ENCODE measurements around the gene FUBP1. TPM values are rescaled to one million over a fixed set of nuclear protein-coding genes. Genes with fewer than 3 reads are reported as not detected.
"Not testable (repeated sequence)": the region's sequence is repeated elsewhere in the genome, so short reads cannot be mapped to it uniquely, and the experiment has no call there.

FUBP1 gene
- total RNA-seq, 1 donor from 2014 or later = 86.5 TPM

DNA sequence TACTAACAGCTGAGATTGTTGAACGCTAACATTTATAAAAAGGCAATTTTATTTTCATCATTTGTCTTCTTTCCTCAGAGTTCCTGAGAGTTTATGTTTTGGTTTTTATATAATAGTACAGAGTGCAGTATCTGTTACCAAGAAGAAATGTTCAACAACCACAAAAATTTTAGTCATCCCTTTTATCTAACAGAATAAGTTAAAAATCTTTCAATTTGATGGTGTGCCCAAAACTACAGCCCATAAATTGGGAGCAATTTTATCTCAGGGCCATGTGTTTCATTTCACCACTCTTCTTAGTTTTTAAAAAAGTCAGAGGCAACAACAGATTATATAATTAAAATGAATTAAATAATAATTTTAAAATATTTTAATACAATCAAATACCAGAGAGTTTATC, 53.4 kb downstream of the FUBP1 start:
- Mint-ChIP-seq H3K27me3 (ENCODE audit: low read depth) (no peaks in the 10 kb centered on the region), H3K36me3 (ENCODE audit: low read depth) (peaks cover 31% of the 10 kb centered on the region)
- no peak for DNase-seq (ENCODE audit: low spot score)

GRCh38 chr1:77918918-77919317, 60.0 kb downstream of the FUBP1 start:
- H3K27ac Mint-ChIP-seq (ENCODE audit: unreplicated experiment); H3K4me1 Mint-ChIP-seq (ENCODE audit: low read depth); H3K27me3 Mint-ChIP-seq (ENCODE audit: low read depth); H3K9me3 Mint-ChIP-seq (ENCODE audit: low read depth); H3K4me3 Mint-ChIP-seq (ENCODE audit: unreplicated experiment); DNase-seq (ENCODE audit: low spot score): not testable (repeated sequence)
- peaks cover 24% of the 10 kb centered on the region for H3K36me3 Mint-ChIP-seq (ENCODE audit: low read depth)

More for the DNA sequence above, 53.4 kb downstream of the FUBP1 start:
- Mint-ChIP-seq H3K9me3 (ENCODE audit: low read depth) (no peaks in the 10 kb centered on the region), H3K4me1 (ENCODE audit: low read depth) (peaks cover 17% of the 10 kb centered on the region), H3K27ac (ENCODE audit: unreplicated experiment) (peak overlapping the region; percentile 41), H3K4me3 (ENCODE audit: unreplicated experiment) (no peak overlapping the region)
- TF ChIP-seq, protein P1, sequence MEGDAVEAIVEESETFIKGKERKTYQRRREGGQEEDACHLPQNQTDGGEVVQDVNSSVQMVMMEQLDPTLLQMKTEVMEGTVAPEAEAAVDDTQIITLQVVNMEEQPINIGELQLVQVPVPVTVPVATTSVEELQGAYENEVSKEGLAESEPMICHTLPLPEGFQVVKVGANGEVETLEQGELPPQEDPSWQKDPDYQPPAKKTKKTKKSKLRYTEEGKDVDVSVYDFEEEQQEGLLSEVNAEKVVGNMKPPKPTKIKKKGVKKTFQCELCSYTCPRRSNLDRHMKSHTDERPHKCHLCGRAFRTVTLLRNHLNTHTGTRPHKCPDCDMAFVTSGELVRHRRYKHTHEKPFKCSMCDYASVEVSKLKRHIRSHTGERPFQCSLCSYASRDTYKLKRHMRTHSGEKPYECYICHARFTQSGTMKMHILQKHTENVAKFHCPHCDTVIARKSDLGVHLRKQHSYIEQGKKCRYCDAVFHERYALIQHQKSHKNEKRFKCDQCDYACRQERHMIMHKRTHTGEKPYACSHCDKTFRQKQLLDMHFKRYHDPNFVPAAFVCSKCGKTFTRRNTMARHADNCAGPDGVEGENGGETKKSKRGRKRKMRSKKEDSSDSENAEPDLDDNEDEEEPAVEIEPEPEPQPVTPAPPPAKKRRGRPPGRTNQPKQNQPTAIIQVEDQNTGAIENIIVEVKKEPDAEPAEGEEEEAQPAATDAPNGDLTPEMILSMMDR (IDR thresholded peaks at IDR 0.05) = no peak

DNA sequence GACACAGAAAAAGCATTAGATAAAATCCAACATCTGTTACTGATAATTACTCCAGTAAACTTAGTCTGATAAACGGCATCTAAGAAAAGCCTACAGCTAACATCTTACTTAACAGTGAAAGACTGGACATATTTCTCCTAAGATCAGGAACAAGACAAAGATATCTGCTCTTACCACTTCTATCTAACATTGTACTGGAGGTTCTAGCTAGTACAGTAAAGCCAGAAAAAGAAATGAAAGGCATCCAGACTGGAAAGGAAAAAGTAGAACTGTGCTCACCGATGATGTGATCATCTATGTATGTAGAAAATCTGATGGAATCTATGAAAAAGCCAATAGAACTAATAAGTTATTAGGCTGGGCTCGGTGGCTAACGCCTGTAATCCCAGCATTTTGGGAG, 68.8 kb downstream of the FUBP1 start:
- Mint-ChIP-seq H3K27ac (ENCODE audit: unreplicated experiment) (no peak overlapping the region), H3K36me3 (ENCODE audit: low read depth) (peaks cover 3% of the 10 kb centered on the region), H3K9me3 (ENCODE audit: low read depth) (no peaks in the 10 kb centered on the region), H3K4me3 (ENCODE audit: unreplicated experiment) (no peak overlapping the region), H3K4me1 (ENCODE audit: low read depth) (peaks cover 17% of the 10 kb centered on the region), H3K27me3 (ENCODE audit: low read depth) (no peaks in the 10 kb centered on the region)
- DNase-seq (ENCODE audit: low spot score) = no peak
- TF ChIP-seq, protein P1 (IDR thresholded peaks at IDR 0.05) = no peak

- H3K27me3 Mint-ChIP-seq (ENCODE audit: low read depth) = no peaks in the 10 kb centered on the region
- TF ChIP-seq, protein P1 (IDR thresholded peaks at IDR 0.05) = no peak
- no peak overlapping the region for H3K27ac Mint-ChIP-seq (ENCODE audit: unreplicated experiment)
- H3K9me3 Mint-ChIP-seq (ENCODE audit: low read depth) = no peaks in the 10 kb centered on the region
- H3K4me1 Mint-ChIP-seq (ENCODE audit: low read depth) = peaks cover 16% of the 10 kb centered on the region
- DNase-seq (ENCODE audit: low spot score) = no peak
- H3K4me3 Mint-ChIP-seq (ENCODE audit: unreplicated experiment) = no peak overlapping the region
- peaks cover 4% of the 10 kb centered on the region for H3K36me3 Mint-ChIP-seq (ENCODE audit: low read depth)
These were observed 72.2 kb downstream of the FUBP1 start for GRCh38 chr1:77906624-77907023.

DNA sequence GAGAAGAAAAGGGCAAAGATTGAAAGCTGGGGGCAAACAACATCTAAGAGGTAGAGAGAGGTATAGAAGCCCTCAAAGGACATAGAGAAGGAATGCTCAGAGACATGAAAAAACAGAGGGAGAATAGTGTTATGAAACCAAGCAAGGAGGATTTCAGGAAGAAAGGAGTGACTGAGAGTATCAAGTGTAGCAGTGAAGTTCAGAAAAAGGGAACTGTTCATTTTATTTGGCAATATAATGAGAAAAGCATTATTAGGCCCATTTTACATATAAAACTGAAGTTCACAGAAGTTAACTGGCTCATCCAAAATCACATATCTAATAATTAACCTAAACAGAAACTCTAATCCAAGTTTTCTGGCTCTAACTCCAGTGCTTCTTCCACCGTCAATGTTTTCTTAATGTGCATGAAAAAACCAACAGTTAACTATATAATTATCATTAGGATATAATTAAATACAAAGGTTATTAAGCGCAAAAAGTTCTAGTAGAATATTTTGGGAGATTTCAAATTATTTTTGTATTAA, 72.8 kb downstream of the FUBP1 start:
- DNase-seq (ENCODE audit: low spot score) = no peak
- peaks cover 18% of the 10 kb centered on the region for H3K4me1 Mint-ChIP-seq (ENCODE audit: low read depth)
- no peak overlapping the region for H3K4me3 Mint-ChIP-seq (ENCODE audit: unreplicated experiment)
- no peaks in the 10 kb centered on the region for H3K27me3 Mint-ChIP-seq (ENCODE audit: low read depth)
- H3K27ac Mint-ChIP-seq (ENCODE audit: unreplicated experiment) = peak overlapping the region; percentile 76
- H3K9me3 Mint-ChIP-seq (ENCODE audit: low read depth) = no peaks in the 10 kb centered on the region
- peaks cover 4% of the 10 kb centered on the region for H3K36me3 Mint-ChIP-seq (ENCODE audit: low read depth)
- TF ChIP-seq, protein P1 (IDR thresholded peaks at IDR 0.05) = no peak

DNA sequence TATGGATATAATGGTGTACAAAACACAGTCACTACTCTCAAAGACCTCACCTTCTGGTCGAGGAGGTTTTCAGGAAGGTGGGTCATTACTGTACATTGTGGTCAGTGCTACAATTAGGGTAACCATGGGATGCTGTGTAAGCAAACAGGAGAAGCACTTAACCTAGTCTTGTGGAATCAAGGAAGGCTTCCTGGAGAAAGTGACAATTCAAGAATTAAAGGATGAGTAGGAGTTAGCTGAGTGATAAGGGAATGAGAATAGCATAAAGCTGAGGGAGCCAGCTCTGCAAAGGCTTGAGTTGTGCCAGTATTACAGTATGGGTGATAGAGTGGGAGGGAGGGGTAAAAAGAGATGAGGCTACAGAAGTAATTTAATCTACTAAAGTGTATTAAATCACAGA, 73.3 kb downstream of the FUBP1 start:
- no peak overlapping the region for H3K4me3 Mint-ChIP-seq (ENCODE audit: unreplicated experiment)
- TF ChIP-seq, protein P1 (IDR thresholded peaks at IDR 0.05) = no peak
- no peaks in the 10 kb centered on the region for H3K27me3 Mint-ChIP-seq (ENCODE audit: low read depth)
- H3K27ac Mint-ChIP-seq (ENCODE audit: unreplicated experiment) = peak overlapping the region; percentile 76
- DNase-seq (ENCODE audit: low spot score) = no peak
- no peaks in the 10 kb centered on the region for H3K9me3 Mint-ChIP-seq (ENCODE audit: low read depth)
- H3K36me3 Mint-ChIP-seq (ENCODE audit: low read depth) = peaks cover 4% of the 10 kb centered on the region
- peaks cover 23% of the 10 kb centered on the region for H3K4me1 Mint-ChIP-seq (ENCODE audit: low read depth)

Measured in chondrocyte (in vitro differentiated cells).